Heart left ventricle (tissue), 16 donors: ENCODE results near the gene ATXN1. TPM values are rescaled to one million over a fixed set of nuclear protein-coding genes. Genes with fewer than 3 reads are reported as not detected.

Source experiments
- ATAC-seq, 4 donors: fragments of 200-7000 bp; cut with Tn5 transposase; one replicate each; pipeline ENCODE4 v1.9.1; 2020 to 2022; ENCODE audit warnings: moderate library complexity in 4 of 4, mild to moderate bottlenecking in 3 of 4, moderate number of reproducible peaks in 1 of 4
- DNase-seq, 5 donors: peaks; one replicate each; pipeline ENCODE4 v3.0.0-alpha.2; 2020
- H3K27ac ChIP-seq, 12 donors: fragments of 200-600 bp; sonication (generic) in 4 of 12; one replicate each; pipeline versions ENCODE4 v1.5.0 to v1.8.0; 2016 to 2022; ENCODE audit warnings: mild to moderate bottlenecking in 2 of 12
- H3K27me3 ChIP-seq, 9 donors: fragments of 200-600 bp; sonication (generic) in 2 of 9; one replicate each; pipeline versions ENCODE4 v1.5.1 to v1.8.0; 2016 to 2022; ENCODE audit warnings: mild to moderate bottlenecking in 3 of 9
- H3K36me3 ChIP-seq, 9 donors: fragments of 200-600 bp; sonication (generic) in 2 of 9; one replicate each; pipeline versions ENCODE4 v1.5.0 to v1.8.0; 2018 to 2022; ENCODE audit warnings: mild to moderate bottlenecking in 2 of 9
- H3K4me1 ChIP-seq, 12 donors: fragments of 200-600 bp; sonication (generic) in 4 of 12; one replicate each; pipeline versions ENCODE4 v1.5.0 to v1.8.0; 2016 to 2022; ENCODE audit warnings: mild to moderate bottlenecking in 3 of 12
- H3K4me3 ChIP-seq, 12 donors: fragments of 200-600 bp; sonication (generic) in 4 of 12; one replicate each; pipeline versions ENCODE4 v1.5.0 to v1.8.0; 2017 to 2022; ENCODE audit warnings: mild to moderate bottlenecking in 9 of 12, moderate library complexity in 4 of 12
- H3K9me3 ChIP-seq, 12 donors: fragments of 200-600 bp; sonication (generic) in 4 of 12; one replicate each; pipeline versions ENCODE4 v1.5.0 to v1.8.0; 2016 to 2022; ENCODE audit warnings: mild to moderate bottlenecking in 1 of 12
- POLR2A ChIP-seq, 2 donors: fragments of 450-650 bp; IDR thresholded peaks; one replicate each; pipeline ENCODE4 v1.6.1; 2017; ENCODE audit warnings: antibody characterized with exemption in 2 of 2, mild to moderate bottlenecking in 2 of 2, moderate library complexity in 2 of 2
- WGBS, 4 donors: extraction: QIAGEN DNeasy Blood & Tissue Kit in 2 of 4; methylation state at CpG; one replicate each; pipeline versions ENCODE4 v1.1.5 to v1.1.7; 2013 to 2018; 5-methylcytosine and 5-hydroxymethylcytosine counted together
- intact Hi-C, 10 donors: fragments of 100-400 bp; cut with DNase I; formaldehyde crosslinking; loops; one replicate each; pipeline versions ENCODE4 v1.11.1 to v1.14.2; 2022
- polyA plus RNA-seq, 2 donors: library from polyadenylated mRNA; stranded (reverse); fragments of 200-250 nt; gene quantifications; one replicate each; pipeline ENCODE4 v1.2.3, GENCODE V29; 2013
- total RNA-seq, 9 donors: library from RNA; depleted of rRNA in 2 of 9; stranded (reverse); fragments of >200 nt in 2 of 9; fragmentation: NEBNext Ultra II Directional in 3 of 9; extraction: Animal tissue kit (Norgen Biotek cat#: 25700) in 3 of 9; gene quantifications; one replicate each; pipeline versions ENCODE4 v1.1.0 to v1.2.4, GENCODE V29; 2016 to 2023
- TF ChIP-seq, protein P1 (sequence below), 12 donors: fragments of 200-600 bp; sonication (generic) in 4 of 12; IDR thresholded peaks; one replicate each; pipeline versions ENCODE4 v1.5.0 to v1.8.0; 2018 to 2022; ENCODE audit warnings: antibody characterized with exemption in 12 of 12, mild to moderate bottlenecking in 5 of 12
- donor health status: ischemic (EF 13 %, LVEDD 7.1; RV severe dilation, severe dysfunction).
- donor health status: healthy with polysubstance abuse.
- donor health status: DM: no; HTN: yes; CAD: no.
- donor health status: DM: no; HTN: no; CAD: no.
- donor health status: ischemic (EF 25% LVEDD 6.9; RV normal size, moderate dysfunction).
- donor health status: ischemic (EF 25% LVEDD 5.7; RV mildly dilated, moderate dysfunction).
- donor health status: healthy.
- donor health status: DM: yes; HTN: yes; CAD: no.
- donor health status: ischemic (EF 35%, LVEDD 5.7; RV mildly dilated, moderate dysfunction).
- donor health status: nonischemic (EF 11% LVEDD 7.7; RV severe dilation, severe dysfunction).
- donor health status: DM: yes; HTN: yes; CAD: no.
- donor health status: PGD.
- donor health status: ischemic (EF 29% LVEDD 5.4; RV normal size, mild dysfunction).
- donor health status: nonischemic (EF 23%, LVEDD 6.1; RV moderate dilation, normal function).

ATXN1 gene
- total and polyA plus RNA-seq, 11 donors = 8.7 to 51.8 (median 36.0) TPM

DNA sequence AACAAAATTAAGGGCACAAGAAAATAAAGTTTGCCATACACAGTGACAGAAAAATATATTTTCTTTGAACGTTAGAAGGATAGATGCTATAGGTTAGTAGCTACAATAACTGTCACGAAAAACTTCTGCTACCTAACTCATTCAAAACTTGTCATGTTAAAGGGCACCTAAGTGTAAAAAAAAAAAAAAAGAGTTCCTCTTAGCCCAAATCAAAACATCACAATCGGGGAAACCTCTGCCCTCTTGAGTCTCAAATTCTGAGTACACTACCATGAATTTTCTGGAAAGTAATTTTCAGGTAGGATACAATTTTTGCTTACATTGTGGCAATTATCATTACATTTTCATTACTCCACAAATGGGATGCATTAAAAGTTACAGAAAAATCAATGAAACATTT lies 5.7 kb downstream of the ATXN1 start:
- TF ChIP-seq, protein P1, sequence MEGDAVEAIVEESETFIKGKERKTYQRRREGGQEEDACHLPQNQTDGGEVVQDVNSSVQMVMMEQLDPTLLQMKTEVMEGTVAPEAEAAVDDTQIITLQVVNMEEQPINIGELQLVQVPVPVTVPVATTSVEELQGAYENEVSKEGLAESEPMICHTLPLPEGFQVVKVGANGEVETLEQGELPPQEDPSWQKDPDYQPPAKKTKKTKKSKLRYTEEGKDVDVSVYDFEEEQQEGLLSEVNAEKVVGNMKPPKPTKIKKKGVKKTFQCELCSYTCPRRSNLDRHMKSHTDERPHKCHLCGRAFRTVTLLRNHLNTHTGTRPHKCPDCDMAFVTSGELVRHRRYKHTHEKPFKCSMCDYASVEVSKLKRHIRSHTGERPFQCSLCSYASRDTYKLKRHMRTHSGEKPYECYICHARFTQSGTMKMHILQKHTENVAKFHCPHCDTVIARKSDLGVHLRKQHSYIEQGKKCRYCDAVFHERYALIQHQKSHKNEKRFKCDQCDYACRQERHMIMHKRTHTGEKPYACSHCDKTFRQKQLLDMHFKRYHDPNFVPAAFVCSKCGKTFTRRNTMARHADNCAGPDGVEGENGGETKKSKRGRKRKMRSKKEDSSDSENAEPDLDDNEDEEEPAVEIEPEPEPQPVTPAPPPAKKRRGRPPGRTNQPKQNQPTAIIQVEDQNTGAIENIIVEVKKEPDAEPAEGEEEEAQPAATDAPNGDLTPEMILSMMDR (IDR thresholded peaks at IDR 0.05) = no peak
- TF ChIP-seq POLR2A (IDR thresholded peaks at IDR 0.05) = no peak
- no peaks in the 10 kb centered on the region for H3K9me3 ChIP-seq
- no peak overlapping the region for H3K27ac ChIP-seq
- WGBS, 4 donors = 58 to 74% (median 67%) methylated on average over 3 of the region's 3 CpGs
- DNase-seq (no peak), ATAC-seq (no peak)
- no peak overlapping the region for H3K4me3 ChIP-seq
- peaks cover 0 to 16% (median 3%) of the 10 kb centered on the region in 9 donors for H3K36me3 ChIP-seq
- H3K27me3 ChIP-seq = no peaks in the 10 kb centered on the region
- peaks cover 3 to 86% (median 56%) of the 10 kb centered on the region in 12 donors for H3K4me1 ChIP-seq
- intact Hi-C loops = loop anchor here in 1 of 10 donors (5.0 kb wide), 1 partner anchor 98 kb away; no protein-coding TSS in a partner anchor

DNA sequence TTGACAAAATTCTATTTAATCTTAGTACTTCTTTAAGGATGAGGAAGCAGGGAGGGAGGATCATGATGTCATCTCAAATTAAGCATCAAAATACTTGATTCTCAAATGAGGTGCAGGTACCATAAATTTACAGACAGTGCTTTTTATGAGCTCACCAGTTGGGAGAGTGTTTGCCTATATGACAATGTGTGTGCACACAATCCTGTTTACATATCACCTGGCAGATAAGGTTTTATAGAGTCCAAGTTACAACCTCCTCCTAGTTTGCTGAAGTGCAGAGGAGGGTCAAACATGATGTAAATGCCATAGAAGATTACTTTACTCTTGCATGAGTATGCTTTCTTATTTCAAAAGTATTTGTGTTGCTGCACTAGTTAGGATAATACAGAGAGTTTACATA lies 6.4 kb downstream of the ATXN1 start:
- Histone ChIP-seq H3K27ac (peak overlapping the region in 3 of 12 donors; percentile 40 to 45 (median 40)), H3K27me3 (no peaks in the 10 kb centered on the region), H3K4me3 (no peak overlapping the region), H3K4me1 (peaks cover 3 to 89% (median 57%) of the 10 kb centered on the region in 12 donors), H3K36me3 (peaks cover 0 to 21% (median 4%) of the 10 kb centered on the region in 9 donors), H3K9me3 (no peaks in the 10 kb centered on the region)
- ATAC-seq (no peak), DNase-seq (no peak)
- intact Hi-C loops = loop anchor here in 1 of 10 donors (5.0 kb wide), 1 partner anchor 98 kb away; no protein-coding TSS in a partner anchor
- TF ChIP-seq POLR2A (IDR thresholded peaks at IDR 0.05) = no peak
- TF ChIP-seq, protein P1 (IDR thresholded peaks at IDR 0.05) = no peak

DNA sequence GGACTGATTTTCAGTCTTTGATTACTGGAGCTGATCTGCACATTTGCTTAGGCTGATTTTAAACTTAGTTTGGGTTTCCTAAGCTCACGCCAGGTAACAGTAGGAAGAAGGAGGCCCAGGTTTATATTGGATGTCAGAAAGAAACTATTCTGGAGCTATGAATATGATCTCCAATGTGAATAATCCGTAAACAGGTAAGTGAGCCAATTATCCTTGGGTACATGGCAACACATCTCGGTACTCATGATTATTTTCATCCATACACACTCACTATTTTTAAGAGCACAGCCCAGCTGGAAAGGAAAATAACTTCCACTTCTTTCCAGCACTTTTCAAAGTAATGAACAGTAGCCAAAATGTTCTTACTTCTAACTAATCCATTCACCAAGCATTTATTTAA lies 7.0 kb downstream of the ATXN1 start:
- no peak for TF ChIP-seq POLR2A (IDR thresholded peaks at IDR 0.05)
- TF ChIP-seq, protein P1 (IDR thresholded peaks at IDR 0.05) = no peak
- peaks cover 3 to 95% (median 58%) of the 10 kb centered on the region in 12 donors for H3K4me1 ChIP-seq
- WGBS, 4 donors = 54 to 63% (median 59%) methylated on average over 3 of the region's 3 CpGs
- peaks cover 0 to 23% (median 7%) of the 10 kb centered on the region in 9 donors for H3K36me3 ChIP-seq
- peak overlapping the region in 3 of 12 donors; percentile 40 to 45 (median 40) for H3K27ac ChIP-seq
- H3K27me3 ChIP-seq = no peaks in the 10 kb centered on the region
- no peak overlapping the region for H3K4me3 ChIP-seq
- DNase-seq (no peak), ATAC-seq (no peak)
- intact Hi-C loops = no loop called here
- H3K9me3 ChIP-seq = no peaks in the 10 kb centered on the region

- Histone ChIP-seq H3K9me3 (no peaks in the 10 kb centered on the region), H3K36me3 (peaks cover 0 to 23% (median 7%) of the 10 kb centered on the region in 9 donors), H3K27ac (peak overlapping the region in 1 of 12 donors; percentile 83), H3K4me3 (no peak overlapping the region), H3K4me1 (peaks cover 3 to 95% (median 50%) of the 10 kb centered on the region in 12 donors), H3K27me3 (no peaks in the 10 kb centered on the region)
- DNase-seq (no peak), ATAC-seq (no peak)
- TF ChIP-seq, protein P1 (IDR thresholded peaks at IDR 0.05) = no peak
- no peak for TF ChIP-seq POLR2A (IDR thresholded peaks at IDR 0.05)
- 76 to 84% (median 82%) methylated on average over 4 of the region's 4 CpGs for WGBS, 4 donors
- intact Hi-C loops = no loop called here
Observed at GRCh38 chr6:16753341-16753740, 7.9 kb downstream of the ATXN1 start.
